GM18868 (cell line): Measurements from ENCODE around the gene TMPRSS6.
A peak's percentile ranks its signal among the peaks of the same experiment; 100 is the strongest.

Experiments
- ATAC-seq: cut with Tn5 transposase; IDR thresholded peaks from one replicate; pipeline ENCODE4 v1.9.1; 2021; ENCODE audit warnings: mild to moderate bottlenecking, moderate library complexity; ENCODE audit not compliant: unreplicated experiment

The TMPRSS6 gene

DNA sequence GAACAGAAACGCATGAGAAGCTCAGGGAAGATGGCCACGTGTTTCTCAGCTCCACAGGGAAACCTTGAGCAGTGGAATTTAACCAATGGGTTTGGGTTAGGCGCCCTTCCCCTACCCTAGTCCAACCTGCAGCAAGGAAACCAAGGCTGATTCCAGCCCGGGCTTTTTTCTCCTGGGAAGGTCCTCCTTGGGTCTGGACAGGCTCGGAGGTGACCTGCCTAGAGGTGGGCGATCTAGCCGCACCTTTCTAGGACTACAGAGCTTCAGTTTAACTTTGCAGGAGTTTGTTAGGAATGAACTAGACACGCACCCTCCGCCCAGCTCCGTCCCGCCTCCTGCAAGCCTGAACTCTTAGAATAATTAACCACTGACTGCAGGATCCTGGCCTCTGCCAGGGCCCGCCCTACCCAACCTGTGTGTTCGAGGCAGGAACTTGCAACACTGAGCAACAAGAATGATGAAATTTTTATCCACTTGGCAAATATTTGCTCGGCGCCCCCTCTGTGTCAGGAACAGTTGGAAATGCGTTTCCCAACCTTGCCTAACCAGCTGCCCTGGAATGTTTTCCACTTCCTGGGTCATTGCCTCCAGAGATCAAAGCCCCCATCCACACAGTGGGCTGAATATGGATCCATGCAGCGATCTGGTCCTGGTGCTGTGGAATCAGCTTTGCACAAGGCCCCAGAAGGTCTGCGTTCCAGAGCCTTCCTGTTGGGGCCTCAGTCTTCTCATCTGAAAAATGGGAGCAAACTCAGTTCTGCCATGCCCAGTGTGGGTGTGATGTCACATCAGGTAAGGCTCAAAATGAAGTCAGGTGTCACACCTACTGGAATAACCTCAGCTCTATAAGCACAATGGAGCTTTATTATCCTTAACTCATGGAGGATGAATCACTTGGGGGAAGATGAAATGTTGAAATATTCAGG lies 76.7 kb downstream of the TMPRSS6 start:
- no peak for ATAC-seq

DNA sequence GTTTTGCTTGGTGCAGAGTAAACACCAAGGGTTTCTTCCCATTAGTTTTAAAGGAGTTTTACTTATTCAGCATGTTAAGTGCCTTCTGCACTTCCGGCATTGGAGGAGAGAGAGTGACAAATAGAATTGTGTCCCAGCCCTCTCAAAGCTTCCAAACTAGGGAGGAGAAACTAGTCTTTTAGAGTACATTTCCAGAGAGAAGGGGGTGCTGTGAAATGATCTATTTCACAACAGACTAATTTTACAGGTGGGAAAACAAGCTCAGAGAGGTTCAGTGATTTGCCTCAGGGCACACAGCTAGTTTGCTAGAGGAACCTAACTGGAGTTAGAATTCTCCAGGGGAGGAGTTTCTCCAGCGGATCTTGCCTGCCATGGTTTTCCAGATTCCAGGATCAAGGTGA lies 77.4 kb downstream of the TMPRSS6 start:
- no peak for ATAC-seq

DNA sequence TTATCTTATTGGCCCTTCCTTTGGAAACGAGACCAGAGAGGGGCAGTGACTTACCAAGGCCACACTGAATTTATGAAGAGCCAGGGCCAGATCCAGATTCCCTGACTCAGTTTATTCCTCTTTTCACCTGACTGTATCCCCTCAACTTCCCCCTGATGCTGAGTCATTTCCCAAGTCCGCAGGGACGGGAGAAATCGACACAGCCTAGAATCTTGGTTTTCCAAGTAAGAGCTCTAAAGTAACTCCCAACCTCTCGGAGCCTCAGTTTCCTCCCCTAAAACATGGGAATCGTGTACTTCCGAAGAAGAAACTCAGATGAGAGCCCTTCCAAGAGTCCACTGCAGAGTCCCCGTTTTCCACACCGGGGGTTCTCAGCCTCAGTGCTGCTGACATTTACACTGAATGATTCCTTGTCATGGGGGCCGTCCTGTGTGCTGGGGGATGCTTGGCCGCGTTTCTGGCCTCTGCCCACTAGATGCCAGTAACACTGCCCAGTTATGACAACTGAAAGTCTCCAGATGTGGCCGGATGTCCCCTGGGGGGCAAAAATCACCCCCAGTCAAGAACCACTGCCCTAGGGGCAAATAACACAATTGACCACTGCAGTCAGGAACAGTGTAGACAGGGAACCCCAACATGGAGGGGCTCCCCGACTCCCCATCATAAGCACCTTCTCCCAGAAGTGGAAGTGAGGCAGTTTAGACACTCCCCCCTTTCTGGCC lies 78.8 kb downstream of the TMPRSS6 start:
- no peak for ATAC-seq

DNA sequence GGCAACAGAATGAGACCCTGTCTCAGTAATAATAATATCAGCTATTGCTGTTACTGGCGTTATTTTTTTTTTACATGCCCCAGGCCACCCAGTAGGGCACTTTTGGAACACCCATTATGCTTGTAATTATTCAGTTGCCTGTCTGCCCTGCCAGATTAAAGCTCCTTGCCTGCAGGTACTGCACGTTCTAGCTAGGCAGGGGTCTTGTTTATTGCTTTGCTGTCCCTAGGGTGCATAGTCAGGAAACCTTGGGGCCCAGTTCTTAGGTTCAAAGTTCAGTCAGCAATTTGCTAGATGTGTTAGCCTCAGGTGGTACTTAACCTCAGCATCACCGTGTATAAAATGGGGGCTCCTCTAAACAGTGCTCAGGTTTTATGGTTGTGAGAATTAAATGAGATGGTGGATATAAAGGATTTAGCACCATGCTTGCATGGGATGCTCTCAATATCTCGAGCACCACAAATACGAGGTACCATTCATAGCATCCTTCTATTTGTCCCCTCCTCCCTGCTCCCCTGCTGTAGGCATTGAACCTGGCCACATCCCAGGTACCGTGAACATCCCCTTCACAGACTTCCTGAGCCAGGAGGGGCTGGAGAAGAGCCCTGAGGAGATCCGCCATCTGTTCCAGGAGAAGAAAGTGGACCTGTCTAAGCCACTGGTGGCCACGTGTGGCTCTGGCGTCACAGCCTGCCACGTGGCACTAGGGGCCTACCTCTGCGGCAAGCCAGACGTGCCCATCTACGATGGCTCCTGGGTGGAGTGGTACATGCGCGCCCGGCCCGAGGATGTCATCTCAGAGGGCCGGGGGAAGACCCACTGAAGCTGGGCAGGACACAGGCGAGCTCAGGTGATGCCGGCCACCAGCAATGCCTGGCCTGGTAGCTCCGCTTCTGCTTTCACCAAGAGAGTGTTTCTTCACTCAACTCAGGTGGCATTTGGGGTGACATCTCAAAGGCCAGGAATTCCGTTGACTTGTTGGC lies 80.5 kb downstream of the TMPRSS6 start:
- no peak for ATAC-seq

DNA sequence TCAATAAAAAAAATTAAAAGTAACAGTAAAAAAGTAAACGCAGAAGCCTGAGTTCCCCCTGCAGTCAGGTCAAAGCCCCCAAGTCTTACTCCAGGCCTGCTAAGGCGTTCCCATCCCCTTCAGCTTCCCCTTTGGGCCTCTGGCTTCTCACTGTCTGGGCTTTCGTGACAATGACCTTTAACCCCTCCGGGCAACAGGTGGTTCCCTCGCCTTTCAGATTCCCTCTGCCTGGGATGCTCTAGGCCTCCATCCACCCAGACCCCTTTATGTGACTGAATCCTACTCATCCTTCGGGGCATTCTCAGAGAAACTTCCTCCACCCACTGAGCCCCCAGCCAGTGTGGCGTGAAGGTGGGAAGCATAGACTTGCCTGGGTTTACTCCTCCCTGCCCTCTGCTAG lies 82.0 kb downstream of the TMPRSS6 start:
- ATAC-seq: no peak

DNA sequence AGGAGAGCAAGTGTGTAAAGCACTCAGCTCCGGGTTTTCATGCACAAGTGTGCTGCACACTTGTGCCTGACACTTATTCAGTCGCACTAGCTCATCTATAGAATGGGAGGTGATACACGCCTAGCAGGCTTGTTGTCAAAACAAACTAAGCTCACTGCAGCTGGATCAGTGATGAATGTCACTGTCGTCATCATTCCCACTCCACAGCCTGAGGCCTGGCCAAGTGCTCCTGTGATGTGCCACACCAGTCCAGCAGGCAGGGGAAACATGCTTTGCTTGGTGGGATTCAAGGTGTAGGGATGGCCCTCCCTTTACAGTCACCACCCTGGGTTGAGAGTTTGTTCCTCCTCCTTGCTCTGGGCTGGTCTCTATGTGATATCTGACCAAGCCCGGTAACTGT lies 83.2 kb downstream of the TMPRSS6 start:
- ATAC-seq: no peak

DNA sequence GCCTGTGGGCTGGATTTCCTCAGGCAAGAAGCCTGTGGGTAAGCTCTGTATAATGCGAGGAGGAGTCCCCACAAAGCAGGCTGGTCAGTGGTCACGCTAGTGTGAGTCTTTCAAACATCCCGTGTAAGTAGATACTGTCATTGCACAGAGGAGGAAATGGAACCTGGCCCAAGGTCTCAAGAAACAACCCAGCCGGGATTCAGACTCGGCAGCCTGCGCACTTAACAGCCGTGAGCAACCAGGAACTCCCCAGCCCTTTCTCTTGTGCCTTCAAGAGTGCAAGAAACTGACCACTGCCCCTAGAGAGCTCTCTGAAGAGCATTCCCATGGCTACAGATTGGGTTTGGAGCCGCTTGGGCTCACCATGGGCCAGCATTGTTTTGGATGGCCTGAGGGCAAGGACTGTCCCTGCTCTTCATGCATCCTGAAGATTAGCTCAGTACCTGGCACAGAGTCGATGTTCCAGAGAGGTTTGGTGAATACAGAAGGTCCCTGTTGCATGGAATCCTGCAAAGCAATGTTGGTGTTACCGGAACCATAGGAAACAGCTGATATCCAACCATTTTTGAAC lies 83.9 kb downstream of the TMPRSS6 start:
- no peak for ATAC-seq

DNA sequence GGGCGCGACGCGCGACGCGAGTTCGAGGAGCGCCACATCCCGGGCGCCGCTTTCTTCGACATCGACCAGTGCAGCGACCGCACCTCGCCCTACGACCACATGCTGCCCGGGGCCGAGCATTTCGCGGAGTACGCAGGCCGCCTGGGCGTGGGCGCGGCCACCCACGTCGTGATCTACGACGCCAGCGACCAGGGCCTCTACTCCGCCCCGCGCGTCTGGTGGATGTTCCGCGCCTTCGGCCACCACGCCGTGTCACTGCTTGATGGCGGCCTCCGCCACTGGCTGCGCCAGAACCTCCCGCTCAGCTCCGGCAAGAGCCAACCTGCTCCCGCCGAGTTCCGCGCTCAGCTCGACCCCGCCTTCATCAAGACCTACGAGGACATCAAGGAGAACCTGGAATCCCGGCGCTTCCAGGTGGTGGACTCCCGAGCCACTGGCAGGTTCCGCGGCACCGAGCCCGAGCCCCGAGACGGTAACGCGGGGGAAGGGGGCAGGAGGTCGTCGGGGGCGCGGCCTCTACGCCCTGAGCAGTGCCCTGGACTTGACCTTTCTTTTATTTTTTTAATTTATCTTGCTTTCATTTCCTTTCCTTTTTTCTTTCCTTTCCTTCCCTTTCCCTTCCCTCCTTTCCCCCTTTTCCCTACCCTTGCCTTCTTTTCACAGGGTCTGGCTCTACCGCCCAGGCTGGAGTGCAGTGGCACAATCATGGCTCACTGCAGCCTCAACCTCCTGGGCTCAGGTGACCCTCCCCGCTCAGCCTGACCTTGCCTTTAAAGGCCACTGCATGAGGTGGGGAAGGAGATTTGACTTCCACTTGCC lies 85.0 kb downstream of the TMPRSS6 start:
- no peak for ATAC-seq

DNA sequence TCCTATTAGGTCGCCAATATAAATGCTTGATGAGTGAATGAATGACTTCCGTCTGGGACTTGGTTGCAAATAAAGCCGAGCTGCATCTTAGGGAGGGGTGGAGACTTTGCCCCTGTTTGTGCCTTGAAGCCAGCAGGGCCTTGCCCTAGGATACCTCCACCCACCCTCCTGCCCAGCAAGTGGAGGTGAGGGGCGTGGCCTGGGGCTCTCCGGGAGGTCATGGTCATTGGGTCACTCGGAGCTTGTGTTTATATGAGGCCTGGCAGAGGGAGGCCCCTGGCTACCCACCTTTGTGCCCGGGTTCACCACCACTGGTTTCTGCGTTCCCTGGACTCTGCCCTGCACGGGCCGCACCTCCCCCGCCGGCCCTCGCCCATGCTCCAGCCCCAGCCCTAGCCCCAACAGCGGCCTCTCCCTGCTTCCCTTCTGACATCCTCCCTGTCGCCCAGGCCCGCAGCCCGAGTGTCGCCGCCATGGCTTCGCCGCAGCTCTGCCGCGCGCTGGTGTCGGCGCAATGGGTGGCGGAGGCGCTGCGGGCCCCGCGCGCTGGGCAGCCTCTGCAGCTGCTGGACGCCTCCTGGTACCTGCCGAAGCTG lies 85.7 kb downstream of the TMPRSS6 start:
- ATAC-seq: no peak

DNA sequence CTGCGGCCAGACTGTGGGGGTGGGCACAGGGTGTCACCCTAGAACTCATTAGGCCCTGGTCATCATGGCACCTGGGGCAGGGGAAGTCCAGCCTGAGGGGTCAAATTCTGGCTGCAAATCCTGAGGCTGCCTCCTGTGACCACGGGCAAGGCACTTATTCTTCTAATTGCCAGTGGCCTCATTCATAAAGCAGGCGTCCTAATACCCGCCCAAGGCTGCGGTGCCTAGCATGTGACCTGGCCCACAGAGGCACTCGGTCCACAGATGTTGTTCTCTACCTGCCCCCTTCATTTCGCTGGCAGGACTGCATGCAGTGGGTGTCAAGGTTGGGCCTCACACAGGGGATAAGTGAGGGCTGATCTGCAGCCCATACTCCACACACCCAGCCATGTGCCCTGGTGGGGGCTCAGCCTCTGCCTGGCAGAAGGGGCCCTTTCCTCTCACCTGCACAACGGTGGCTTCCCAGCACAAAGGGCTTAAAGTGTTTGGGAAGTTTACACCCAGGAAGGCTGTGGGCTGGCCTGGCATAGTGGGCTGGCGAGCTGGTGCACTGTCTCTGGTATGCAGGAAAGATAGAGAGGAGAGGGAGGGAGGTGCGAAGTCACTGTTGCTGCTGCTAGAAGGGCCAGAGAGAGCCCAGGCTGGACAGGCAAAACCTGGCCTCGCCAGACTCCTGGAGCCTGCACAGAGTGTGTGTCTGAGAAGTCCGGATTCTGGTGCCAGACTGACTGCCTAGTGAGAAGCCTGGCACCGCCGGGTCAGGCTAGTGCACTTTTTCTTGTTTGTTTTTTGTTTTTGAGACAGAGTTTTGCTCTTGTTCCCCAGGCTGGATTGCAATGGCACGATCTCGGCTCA lies 86.8 kb downstream of the TMPRSS6 start:
- ATAC-seq: no peak

DNA sequence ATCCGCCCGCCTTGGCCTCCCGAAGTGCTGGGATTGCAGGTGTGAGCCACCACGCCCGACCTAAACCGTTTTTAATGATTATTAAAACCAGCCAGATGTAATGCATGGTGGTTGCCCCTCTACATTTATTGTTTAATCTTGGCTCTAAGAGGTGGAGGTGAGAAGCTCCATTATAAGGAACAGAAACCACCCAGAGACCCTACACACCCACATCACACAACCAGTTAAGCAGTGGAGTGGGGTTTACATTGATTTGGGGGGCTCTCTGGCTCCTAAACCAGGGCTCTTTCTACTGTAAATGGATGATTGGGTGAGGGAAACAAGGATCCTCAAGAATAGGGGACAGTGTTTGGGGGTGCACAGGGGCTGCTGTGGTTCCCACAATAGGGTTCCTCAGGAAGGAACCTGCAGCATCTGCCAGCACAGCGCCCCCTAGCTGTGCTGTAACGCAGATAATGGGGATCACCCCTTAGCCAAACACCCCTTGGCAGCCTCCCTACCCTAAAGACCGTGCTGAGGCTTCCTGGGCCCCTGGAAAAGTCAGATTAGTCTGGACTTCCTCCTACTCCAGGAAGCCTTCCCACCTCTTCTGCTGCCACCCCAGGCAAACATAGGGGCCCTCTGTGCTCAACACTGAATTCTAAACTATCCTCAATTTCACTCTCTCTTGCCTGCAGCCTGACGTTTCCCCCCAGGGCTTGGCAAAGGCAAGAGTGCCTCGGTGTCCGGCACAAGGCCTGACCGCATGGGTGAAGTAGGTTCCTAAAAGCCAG lies 87.6 kb downstream of the TMPRSS6 start:
- ATAC-seq: no peak

DNA sequence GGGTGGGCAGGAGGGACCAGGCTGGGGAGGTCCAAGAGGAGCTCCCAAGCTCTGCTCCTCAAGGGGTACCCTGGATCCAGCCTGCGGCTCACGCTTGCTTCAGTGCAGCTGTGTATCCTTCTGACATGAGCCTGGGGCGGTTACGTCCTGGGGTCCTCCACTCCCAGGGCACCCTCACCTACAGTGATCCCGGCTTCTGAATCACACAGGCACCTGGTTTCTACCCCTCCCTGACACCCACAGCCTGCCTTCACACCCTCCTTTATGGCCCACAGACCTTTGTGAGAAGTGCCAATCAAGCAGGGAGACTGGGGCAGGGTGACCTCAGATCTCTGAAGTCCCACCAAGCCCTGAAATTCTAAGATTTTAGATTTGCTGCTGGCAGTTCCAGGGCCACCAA lies 88.5 kb downstream of the TMPRSS6 start:
- no peak for ATAC-seq

DNA sequence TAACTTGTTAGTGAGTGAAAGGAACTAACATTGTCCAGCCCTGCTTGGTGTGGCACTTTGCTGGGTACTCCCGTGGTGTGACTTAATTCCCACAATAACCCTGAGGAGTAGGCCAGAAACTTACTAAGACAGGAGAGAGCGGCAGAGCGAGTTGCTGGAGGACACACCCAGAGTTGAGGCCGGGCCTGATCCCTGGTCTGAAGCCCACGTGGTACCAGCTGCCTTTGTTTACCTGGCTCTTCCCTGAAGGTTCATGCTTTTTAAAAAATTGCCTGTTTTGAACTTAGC lies 89.4 kb downstream of the TMPRSS6 start:
- ATAC-seq: no peak

DNA sequence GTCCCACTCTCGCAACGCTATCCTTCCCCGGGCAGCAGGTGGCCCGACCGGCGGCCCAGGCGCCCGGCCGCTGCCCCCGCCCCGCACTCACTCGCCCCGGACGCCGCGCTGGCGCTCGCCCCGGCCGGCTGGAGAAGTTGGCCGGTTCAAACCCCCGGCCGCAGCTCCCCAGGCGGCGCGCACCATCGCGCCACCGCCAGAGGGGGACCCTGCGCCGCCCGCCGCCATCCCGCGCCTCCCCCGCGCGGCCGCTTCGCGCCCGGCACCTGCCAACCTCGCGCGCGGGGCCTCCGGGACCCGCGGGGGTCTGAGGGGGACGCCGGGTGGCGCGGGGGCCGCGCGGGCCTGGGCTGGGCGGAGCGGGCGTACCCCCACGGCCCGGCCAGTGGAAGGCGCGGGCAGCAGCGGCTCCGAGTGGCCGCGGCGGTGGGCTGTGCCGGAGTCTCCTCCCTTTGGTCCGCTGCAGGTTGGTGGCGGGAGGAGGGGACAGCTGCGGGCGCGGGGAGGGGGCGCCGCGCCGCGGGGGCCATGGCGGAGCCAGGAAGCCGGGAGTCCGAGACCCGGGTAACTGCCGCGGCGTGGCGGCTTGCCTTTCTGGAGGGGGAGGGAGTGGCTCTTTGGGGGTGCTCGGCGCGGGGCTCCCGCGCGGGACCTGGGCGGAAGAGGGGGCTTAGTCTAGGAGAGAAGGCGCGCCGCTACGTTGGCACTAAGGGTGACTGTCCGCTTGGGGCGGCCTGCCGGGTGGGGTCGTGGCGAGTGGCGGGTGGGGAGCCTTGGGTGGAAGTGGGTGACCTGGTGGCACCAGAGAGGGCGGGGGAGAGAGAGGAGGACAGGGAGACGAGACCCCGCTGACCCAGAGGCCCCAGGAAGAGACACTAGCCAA lies 90.0 kb downstream of the TMPRSS6 start, which contains the start of the genes MPST and TST:
Gene MPST (plus strand): TSS at position 434 of the 883 bp plus-strand sequence. CDS start 95 bp downstream, at position 529.
Gene TST (minus strand): TSS at position 139 of the 883 bp plus-strand sequence. CDS start 715 bp downstream, outside the sequence.
- ATAC-seq: peak; percentile 59

DNA sequence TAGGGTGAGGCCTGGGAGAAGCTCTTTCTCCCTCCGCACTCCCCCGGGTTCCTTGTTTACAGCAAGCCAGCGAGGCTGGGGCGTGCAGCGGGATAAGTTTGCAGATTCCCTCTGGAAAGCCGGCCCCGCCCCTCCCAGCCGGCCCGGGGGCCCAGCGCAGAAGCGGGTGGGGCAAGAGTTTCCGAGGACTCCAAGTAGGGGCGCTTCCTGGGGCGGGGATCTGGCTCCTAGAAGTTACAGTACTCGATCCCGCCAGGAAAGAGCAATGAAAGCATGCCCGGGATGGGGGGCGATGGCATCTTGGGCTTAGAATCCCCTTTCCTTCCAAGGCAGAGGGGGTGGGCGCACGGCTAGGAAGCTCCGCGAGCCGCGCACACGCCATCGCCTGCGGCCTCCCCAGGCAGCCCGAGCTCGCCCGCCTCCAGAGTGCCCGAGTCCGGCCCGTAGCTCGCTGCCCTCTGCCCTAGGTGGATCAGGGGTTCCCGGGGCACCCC lies 90.7 kb downstream of the TMPRSS6 start:
- ATAC-seq: no peak

DNA sequence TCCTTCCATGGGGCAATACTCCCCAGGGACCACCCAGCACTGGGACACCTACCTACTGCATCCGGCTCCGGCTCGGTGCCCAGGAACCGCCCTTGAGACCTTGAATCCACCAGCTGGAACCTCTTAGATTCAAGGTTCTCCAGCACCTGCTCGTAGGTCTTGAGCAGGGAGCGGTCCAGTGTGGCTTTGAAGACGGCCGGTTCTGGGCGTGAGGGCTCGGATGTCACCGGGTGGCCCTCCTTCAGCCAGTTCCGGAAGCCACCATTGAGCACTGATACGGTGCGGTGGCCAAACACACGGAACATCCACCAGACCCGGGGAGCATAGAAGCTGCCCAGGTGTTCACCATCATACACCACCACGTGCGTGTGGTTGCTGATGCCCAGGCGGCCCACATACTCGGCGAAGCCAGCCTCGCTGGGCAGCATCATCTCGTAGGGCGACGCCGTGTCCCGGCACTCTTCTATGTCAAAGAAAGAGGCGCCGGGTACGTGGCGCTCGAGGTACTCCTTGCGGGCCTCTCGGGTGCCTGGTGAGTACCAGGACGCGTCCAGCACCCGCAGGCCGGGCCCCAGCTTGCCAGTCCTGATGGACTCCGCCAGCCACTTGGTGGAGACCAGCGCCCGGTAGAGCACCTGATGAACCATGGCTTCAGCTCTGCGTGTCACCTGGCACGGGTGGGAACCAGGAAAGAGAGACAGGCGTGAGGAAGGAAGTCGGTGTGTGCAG lies 91.3 kb downstream of the TMPRSS6 start:
- no peak for ATAC-seq
